Frontal cortex (tissue), 4 donors: ENCODE results near the gene ROBO2. TPM values are rescaled to one million over a fixed set of nuclear protein-coding genes. Genes with fewer than 3 reads are reported as not detected.

Source experiments
- DNase-seq, 2 donors: peaks; one replicate each; pipeline ENCODE4 v3.0.0; 2012; ENCODE audit warnings: low spot score in 2 of 2
- FAIRE-seq: peaks from 2 replicates; lab custom pipeline; 2012; peaks lifted over from hg19 to GRCh38; lab: Jason Lieb, UNC
- total RNA-seq: library from RNA; depleted of rRNA; stranded (reverse); fragments of >200 nt; gene quantifications from one replicate; pipeline ENCODE4 v1.2.3, GENCODE V29; 2014
- donor health status: control.
- donor health status: control.
- donor health status: control.

Gene ROBO2
- total RNA-seq, 1 donor from 2014 or later = 245 TPM

DNA sequence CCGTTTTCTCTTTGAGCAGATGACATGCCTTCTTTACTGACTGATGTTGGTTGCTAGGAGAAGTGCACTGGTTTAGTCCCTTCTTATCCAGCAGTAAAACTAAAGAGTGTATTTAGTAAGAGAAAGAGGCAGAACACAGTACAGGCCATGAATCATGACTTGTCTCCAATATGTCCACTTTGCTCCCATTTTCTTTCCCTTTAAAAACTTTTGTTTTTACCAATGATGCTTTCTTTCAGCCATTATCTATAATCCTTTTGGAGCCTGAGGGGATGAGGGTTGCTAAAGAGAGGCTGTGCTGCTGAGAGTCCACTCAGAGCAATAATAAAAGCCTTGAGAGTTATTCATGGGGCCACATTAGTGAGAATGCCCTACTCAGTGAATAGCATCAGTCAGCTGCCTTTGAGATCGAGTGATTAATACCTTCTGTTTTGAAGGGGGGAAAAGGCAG lies 12.2 kb downstream of the ROBO2 start:
- DNase-seq (no peak), FAIRE-seq (no peak)

DNA sequence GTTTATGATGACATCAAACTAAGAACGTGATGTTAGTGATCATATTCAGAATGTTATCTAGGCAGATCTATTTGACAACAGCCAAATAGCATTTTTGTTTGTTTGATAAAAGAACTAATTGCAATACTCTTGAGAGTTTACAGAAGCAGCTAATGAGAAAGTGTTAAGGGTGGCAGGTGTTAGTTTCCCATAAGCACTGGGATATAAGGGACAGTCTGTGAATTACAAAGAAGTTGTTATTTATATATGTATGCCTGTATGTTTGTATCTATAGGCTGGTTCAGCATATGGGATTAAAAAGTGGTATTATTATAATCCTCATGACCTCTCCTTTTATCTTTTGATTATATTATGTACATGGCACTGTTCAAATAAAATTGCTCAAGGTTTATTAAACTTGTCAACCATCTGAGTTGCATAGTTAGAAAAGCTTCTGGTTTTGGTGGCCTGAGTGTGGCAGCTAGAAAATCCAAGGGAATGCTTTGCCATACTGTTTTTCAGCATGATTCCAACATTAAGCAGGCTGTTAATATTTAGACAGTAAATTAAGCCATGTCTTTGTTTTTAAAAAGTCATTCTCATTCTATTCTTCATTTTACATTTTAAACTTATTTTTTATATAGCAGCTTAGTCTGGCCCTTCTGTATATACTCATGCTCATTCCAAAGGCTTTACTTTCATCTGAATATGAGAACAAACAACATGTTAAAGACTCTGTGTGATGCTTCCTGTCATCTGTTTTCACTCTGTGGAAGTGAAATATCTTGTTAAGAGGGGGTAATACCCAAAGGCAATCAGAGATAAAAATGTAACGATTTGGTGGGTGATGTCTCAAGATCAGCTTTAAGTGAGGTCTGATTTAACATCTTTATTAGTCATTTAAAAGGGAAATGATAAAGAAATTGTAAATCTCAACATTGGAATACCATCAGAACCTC lies 13.1 kb downstream of the ROBO2 start:
- DNase-seq (no peak), FAIRE-seq (no peak)

DNA sequence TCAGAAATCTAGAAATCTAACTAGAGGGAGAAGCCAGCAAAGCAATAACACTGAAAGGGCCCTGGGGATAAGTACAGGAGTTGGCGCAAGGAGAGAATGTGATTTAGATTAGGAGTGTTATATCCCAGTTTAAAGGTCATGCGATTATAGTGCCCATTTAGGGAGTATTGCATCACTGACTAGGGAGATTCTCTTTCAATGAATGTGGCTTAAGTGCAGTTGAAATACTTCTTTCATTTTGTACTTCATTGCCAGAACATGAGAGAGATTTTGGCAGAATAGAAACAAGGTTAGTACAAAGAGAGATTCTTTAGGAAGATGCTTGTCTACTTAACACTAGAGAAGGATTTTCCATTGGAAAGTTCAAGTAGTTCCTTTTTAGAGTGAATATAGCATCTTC lies 13.9 kb downstream of the ROBO2 start:
- DNase-seq = no peak
- FAIRE-seq = no peak

DNA sequence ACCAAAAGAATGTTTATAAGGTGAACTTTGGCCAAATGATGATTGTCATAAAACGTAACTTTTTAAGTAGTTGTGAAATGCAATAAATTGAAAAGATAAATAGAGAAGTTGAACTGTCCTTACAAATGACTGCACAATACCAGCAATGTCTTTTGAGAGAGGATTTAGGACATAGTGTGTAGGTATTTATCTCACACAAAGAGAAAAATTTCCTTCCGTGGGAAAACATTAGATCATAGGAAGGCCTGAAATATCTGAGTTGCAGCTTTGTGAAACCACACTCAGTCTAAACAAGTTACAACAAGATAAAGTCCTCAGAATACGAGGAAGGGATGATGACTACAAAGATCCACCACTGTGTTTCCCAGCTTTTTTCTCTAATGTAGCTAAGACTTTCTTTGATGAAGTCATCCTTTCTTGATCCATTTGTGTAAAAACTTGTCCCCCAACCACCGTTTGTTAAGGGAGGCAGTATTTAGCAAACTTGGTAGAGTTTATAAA lies 16.0 kb downstream of the ROBO2 start:
- FAIRE-seq = no peak
- DNase-seq = no peak

DNA sequence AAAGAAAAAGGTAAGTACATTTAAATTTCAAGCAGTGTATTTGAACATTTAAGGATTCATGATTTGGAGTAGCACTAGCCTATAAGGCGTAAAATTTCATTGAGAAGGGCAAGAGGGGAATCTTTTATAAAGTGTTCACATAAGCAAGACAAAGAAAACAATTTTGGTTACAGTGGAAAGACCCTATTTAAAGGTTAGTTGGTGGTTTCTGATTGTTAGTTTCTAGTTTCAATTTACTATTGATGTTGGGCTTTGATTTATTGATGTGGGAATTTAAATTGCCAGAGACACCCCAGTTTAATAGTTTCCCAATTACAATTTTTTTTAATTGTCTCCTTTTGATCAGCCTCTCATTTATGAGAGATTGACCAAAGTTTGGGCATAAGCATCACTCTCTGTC lies 19.5 kb downstream of the ROBO2 start:
- FAIRE-seq (no peak), DNase-seq (no peak)

DNA sequence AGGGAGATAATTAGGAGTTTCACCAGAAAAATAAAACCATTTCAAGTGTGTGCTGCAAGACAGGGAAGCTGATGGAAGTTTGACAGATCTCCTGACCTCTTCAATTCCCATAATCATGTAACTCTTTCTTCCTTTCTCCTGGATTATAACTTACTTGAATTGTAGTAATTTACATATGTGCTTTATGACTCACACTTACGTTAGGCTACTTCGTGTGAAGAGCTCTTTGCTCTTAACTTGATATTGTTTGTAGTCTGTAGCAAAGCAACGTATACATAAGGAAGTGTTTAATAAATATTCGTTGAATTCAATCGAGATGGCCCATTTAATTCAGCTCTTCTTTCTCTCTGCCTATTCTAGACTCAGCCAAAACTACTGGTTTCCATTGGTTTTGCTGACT lies 23.5 kb downstream of the ROBO2 start:
- DNase-seq = no peak
- no peak for FAIRE-seq

DNA sequence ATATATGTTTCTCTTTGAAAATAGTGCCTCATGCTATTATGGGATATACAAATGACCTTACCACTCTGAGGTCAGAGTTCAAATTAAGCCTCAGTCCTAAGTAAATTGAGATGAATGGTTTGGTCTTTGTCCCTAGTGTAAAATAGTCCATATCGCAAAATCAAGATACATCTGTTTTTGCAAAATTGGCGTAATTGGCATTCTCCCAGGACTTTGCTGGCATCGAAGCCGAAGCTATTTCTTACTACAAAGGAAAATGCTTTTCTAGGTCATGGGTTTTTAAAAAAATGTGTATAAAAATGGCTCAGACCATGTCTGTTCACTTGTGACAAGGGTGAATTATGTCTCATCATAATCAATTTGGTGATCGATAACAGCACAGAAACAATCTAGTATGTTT lies 25.9 kb downstream of the ROBO2 start:
- no peak for FAIRE-seq
- no peak for DNase-seq

DNA sequence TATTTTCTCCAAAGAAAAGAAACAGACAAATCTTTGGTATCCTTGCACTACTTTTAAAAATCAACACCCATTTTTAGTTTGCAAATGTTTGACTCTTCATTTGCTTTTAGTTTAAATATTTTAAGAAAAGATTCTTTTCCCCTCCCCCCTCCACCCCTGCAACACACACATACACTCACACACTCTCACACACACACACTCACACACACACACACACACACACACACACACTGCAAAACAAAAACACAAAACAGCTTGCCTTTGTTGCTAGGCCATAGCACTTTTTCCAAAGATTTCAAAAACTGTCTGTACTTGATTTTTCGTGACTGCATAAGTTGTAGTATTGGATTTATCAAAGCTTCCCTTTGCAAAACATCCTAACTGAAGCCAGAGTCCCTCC lies 26.9 kb downstream of the ROBO2 start:
- DNase-seq = no peak
- FAIRE-seq = no peak

DNA sequence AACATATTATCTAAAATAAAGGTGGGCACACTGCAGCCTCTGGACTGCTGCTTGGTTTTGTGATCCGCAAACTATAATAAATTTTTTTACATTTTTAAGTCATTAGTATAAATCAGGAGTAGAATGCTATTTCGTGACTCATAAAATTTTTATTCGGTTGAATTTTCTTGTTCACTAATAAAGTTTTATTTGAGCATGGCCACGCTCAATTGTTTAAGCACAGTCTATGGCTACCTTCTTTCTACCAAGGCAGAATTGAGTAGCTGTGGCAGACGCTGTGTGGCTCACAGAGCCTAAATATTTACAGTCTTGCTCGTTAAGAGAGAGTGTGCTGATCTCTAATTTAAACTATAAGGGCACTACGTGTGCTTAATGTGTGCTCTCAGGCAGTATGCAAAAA lies 28.9 kb downstream of the ROBO2 start:
- FAIRE-seq = no peak
- DNase-seq = no peak

DNA sequence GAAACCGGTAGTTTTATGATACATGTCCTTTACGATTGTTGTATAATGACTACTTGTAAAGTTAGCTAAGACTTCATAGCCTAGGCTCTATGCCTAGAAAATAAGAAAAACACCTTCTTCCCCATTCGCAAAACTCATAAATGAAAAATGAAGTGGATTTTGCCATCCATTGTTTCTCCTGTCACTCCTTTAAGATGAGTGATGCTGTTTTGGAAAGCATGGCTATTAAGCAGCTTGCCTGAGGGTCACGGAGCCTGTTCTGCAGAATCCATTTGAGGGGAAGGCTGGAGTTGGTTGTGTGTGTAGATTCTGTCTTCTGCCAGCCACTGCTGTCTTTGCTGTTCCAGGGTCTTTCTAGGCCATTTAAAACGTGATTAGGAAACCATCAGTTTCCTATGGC lies 31.5 kb downstream of the ROBO2 start:
- no peak for DNase-seq
- FAIRE-seq = no peak

DNA sequence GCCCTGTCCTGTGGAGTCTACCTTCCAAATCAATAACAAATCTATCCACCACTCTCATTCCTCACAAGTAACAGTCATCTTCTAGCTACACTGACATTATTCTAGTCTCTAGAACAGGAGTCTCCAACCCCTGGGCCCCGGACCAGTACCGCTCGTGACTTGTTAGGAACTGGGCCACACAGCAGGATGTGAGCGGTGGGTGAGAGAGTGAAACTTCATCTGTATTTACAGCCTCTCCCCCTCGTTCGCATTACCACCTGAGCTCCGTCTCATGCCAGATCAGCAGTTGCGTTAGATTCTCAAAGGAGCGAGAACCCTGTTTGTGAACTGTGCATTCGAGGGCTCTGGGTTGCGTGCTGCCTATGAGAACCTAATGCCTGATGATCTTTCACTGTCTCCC lies 31.9 kb downstream of the ROBO2 start:
- DNase-seq = no peak
- no peak for FAIRE-seq

DNA sequence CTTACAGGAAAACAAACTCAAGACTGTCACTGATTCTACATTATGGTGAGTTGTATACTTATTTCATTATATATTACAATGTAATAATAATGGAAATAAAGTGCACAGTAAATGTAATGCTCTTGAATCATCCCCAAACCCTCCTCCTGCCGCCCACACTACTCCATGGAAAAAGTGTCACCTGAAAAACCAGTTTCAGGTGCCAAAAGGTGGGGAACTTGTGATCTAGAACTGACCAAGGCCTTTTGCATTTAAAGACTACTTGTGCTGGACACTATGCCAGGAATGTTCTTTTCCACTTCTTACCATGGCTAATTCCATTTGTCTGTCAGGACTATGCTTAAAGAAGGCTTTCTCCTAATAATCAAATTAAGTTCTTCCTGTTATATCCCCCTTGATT lies 32.3 kb downstream of the ROBO2 start:
- no peak for DNase-seq
- FAIRE-seq = no peak

DNA sequence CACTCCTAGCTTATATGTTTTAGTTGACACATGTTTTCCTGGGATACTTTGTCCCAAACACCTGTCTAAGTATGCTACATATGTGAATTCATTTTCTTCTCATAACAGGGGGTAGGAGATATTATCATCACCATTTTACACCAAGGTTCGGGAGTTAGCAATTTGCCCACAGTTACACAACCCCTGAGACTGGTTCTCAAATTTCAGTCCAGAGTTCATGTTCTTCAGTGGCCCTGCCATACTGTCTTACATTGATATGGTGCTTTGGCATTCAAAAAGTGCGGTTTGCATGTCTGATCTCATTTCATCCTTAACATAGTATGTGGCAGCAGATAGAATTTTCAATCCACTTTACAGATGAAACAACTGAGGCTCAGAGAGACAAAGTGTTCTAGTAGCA lies 38.4 kb downstream of the ROBO2 start:
- no peak for FAIRE-seq
- no peak for DNase-seq

DNA sequence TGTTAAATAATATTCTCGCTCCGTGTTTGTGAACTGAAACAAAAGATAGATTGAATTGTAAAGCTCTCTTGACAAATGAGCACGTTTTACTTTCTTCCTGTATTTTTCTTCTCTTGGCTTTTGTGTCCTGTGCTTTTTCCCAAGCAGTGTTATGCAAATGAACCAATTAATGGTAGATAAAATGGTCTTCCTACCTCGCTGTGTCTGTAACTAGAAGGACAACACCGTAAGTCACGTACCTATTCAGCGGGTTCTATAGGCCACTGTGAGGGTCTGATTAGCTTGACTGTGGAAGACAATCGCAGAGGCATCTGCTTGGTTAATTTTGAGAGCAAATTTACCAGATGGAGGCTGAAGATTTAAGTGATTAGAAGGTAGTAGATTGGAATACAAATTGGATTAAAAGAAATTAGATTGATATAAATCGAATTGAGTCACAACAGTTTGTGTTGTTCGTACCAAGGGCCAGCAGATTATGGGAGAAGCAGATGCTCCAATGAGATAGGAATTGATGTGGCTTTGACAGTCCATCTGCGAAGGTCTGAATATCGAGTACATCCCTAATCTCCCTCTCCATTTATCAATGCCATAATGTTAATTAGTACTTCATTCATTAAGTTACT lies 40.2 kb downstream of the ROBO2 start:
- no peak for DNase-seq
- no peak for FAIRE-seq

DNA sequence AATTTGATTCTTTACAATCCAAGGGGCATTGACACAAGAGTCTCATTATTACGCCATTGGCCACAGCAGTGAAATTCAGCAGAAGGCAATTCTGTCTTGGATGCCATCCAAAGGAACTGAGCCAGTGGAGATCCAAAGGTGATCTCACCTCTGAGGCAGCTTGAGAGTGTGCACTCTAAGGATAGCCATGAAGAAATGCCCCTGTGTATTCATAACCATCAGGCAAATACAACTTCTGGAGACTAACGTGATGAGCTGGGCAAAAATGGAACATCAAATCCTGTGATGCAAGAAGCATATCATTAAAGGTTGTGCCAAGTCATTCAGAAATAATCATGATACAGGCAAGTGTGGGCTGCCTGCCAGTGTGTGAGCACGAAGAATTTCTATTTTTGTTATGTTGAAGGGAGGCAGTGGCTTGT lies 41.4 kb downstream of the ROBO2 start:
- FAIRE-seq = no peak

DNA sequence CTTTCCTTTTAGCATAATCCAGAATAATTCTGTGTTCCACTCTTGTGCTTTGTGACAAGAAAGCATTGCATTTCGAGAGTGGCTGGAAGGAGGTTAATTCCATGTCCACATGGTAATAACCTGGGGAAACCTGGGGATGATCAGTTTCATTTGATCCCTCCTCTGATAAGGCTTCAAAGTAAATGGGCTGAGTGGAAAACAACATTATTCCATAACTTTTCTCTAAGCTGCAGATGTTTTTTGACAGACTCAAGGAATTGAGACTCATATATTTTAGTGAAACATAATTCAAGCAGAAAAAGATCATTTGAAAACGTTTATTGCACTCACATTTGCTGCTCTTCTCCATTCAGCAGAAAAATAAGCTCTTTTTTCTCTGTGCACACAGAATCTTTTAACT lies 44.6 kb downstream of the ROBO2 start:
- no peak for DNase-seq
- FAIRE-seq = no peak

More for the DNA sequence above, 41.4 kb downstream of the ROBO2 start:
- DNase-seq = no peak

DNA sequence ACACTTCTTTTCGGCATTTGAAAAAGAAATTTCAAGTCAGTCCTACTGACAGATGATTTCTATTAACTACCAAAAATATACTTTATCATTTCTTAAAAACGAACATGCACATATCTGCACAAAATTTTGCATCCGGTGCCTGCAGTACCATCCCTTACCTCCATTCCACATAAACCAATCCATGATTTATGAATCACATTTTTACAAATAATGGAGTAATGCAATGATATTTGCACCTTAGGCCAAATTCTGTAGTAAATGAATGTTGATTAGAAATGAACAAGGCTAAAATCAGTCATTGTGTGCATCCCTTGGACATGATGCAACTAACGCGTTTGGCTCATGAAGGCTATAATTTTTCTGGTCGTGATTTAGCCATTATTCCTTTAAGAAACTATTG lies 46.5 kb downstream of the ROBO2 start:
- FAIRE-seq (no peak), DNase-seq (no peak)

DNA sequence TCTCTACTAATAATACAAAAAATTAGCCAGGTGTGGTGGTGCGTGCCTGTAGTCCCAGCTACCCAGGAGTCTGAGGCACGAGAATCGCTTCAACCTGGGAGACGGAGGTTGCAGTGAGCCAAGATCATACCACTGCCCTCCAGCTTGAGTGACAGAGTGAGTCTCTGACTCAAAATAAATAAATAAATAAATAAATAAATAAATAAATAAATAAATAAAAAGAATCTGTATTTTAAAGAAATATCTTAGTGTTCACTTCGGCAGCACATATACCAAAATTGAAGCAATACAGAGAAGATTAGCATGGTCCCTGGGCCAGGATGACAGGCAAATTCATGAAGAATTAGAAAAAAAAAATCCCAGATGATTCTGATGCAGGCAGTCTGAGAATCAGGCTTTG lies 51.9 kb downstream of the ROBO2 start:
- FAIRE-seq (no peak), DNase-seq (no peak)

DNA sequence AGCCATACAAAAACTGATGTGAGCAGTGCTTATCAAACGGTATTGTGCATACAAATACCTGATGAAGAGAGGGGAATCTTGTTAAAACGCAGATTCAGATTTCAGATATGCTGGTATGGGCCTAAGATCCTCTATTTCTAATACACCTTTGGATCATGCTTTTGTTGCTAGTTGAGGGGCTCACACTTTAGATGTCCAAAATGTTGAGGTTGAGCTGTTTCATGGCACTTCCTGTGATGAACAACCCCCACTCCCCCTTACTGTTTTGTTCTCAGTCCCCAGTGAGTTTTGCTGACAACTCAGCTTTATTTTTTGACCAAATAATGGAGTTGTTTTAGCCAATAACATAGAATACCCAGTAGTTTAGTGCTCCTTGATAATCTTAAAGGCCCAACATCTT lies 53.2 kb downstream of the ROBO2 start:
- no peak for FAIRE-seq
- DNase-seq = no peak

DNA sequence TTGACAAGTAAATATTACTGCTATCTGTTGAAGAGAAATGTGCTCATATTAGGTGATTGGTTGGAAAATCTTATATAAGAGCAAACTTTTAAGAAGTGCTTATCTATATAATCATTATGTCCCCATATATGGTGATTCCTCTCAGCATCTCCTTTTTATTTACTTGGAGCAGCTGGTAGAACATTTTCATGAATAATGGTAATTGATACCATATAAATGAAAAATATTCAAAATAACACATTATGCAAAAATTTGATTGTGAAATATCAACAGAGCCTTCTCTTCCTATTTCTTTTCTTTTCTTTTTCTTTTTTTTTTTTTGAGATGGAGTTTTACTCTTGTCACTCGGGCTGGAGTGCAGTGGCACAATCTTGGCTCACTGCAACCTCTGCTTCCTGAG lies 56.2 kb downstream of the ROBO2 start:
- FAIRE-seq (no peak), DNase-seq (no peak)
